ENCODE results near the gene RASA4.
"Not testable (repeated sequence)": the region's sequence is repeated elsewhere in the genome, so short reads cannot be mapped to it uniquely, and the experiment has no call there.

- not testable (repeated sequence) for TF ChIP-seq POLR2A (IDR thresholded peaks at IDR 0.05; ENCODE audit: low read depth, low read length); TAF1 (IDR thresholded peaks at IDR 0.05; ENCODE audit: borderline replicate concordance, low read depth, low read length)
Measured at GRCh38 chr7:102643404-102643803, 26.8 kb upstream of the RASA4 start.
